ENCODE data around the gene UBALD2.

DNA sequence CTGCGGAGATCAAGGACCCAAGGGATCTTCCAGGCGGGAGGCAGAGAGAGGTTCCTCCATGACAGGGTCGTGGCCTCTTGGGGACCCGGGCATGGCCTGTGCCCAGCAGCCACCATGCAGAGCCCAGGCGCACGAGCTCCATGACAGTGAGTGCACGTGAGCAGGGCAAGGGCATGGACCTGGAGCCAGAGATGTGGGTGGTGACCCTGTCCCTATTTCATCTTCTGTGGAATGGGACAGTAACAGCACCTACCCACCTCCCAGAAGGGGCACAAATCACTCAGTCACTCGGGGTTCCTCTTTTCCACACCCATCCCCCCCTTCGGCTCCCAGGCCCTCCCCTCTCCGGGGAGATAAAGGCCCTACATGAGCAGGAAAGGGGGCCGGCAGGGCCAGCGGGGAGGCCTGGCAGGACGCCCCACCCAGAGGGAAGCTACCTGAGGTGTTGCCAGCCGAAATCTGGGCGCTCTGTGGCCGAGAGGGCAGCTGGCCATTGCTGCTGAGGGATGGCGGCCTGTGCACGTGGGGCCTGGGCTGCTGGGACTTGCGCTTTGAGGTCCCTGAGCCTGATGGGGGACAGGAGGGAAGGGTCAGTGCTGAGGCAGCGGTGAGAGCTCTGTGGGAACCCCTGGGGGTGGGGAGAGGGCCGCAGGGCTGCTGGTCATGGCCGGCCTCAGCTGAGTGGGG, 10.4 kb downstream of the UBALD2 start:
- TF ChIP-seq CTCF (IDR thresholded peaks at IDR 0.05) (no peak), POLR2A (IDR thresholded peaks at IDR 0.05; ENCODE audit: low read depth) (no peak), EP300 (IDR thresholded peaks at IDR 0.05) (no peak)
